NCI-H748 (cell line): ENCODE results near the gene ABLIM3.

Source experiments
- DNase-seq: peaks from one replicate; lab custom pipeline; 2025; ENCODE audit not compliant: unreplicated experiment; lab: John Stamatoyannopoulos, UW

Gene ABLIM3

DNA sequence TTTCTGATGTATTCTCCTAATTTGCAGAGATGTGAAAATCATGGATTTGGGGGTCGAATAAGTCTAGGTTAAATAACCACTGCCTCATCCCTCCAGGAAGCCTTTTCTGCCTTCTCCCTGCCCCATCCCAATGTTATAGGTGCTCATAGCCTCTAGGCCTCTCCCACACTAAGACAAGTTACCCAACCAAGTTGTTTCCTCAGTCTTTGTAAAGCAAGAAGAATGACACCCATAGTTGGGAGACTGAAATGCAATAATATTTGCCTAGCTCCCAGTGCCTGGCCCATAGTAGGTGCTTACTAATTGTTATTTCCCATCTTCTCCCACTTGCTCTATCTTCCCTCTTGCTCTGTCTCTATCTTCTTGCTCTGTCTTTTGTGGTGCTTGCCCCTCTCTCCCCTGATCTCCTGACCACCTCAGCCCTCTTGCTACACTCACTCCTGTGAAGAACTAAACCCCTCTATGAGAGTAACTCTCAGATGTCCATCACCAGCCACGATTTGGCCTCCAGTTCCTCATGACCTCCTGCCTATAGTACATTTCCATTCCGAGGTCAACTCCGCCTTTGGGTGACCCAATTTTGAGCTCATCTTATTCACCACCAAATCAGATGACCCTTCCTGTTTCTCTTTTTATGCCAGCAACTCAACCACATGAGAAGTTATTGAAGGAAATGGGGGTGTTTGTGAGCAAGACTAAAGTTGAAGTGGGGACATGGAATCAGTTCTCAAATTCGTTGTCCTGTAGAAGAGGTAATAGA is 137.3 kb downstream of the ABLIM3 start:
- no peak for DNase-seq

DNA sequence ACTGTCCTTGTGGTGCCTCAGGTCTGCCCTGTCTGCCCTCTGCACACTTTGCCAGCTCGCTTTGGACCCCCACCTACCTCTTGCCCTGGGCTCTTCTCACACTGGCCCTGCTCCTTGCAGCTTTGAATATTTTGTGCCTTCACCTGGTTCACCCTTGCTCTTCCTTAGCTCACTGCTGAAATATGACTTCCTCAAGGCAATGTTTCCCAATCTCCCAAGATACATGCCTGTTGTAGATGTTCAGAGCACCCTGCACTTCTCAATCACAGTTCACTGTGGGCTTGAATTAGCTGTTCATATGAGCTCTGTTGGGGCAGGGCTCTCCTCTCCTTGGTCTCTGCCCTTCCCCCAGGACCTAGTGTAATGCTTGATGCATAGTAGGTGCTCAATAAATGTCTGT is 138.4 kb downstream of the ABLIM3 start:
- no peak for DNase-seq

DNA sequence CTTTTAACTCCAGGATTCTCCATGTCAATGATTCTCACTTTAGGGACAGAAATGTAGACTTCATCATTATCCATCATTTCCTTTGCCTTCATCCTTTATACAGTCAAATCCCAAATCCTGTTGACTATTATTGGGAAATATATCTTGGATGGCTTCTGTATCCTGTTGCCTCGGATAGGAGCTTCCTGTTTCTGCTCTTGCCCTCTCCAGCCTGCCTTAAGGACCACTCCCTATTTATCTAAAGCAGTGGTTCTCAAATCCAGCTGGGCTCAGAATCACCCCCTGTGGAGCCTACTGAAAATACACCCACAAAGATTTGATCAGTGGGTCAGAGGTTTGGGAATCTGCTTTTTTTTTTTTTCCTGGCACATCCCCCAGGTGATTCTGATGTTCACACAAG is 138.8 kb downstream of the ABLIM3 start:
- peak; percentile 60 for DNase-seq

DNA sequence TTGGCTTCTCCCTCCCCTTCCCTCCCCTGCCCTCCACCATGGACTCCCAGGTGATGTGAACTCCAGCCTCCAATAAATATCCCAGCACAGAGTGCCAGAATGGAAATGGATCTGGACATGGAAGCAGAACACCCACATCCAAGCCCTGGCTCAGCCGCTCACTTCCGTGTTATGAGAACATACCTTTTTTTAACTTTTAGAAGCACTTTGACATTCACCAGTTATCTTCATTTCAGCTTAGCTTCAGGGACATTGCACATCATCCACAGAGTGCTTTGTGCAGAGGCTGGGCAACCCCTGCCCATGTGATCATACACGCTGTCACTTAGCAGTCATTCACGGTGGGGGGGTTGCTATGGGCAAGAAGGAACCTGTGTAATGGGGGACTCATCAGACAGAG is 139.5 kb downstream of the ABLIM3 start:
- DNase-seq, result no peak

DNA sequence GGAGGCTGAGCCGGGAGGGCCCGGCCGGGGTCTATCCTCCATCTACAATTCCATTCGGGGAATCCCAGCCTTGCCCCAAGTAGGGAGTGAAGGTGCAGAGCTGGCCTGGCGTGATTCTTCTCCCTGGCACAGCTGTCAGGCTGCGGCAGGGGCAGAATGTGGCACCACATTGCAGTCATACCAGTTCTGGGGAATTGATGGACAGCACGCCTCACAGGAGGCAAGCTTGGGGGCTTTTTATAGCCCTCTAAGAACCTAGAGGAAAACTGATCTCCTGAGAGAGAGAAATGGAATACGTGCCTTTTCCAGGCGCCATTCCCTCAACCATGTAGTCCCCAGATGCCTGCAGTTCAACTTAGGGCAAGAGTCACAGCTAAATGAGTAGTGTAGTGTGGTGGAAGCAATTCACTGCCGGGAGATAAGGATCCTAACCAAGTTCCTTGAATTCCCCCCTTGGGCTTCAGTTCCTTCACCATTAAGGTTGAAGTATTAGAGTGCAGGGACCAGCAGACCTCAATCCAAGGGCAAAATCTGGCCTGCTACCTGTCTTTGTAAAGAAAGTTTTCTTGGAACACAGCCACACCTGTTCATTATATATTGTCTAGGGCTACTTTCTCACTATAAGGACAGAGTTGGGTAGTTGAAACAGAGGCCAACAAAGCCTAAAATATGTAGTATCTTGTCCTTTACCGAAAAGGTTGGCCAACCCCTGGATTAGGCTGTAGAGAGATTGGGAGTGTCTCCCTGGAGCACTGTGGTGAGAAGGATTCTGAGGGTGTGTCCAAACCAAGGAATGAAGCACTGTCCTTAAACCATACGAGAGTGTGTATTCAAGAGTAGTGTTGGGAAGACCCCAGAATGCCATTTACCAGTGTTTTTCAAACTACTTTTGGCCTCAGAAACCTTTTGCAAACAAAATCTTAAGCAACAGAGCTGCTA is 141.0 kb downstream of the ABLIM3 start:
- no peak for DNase-seq

DNA sequence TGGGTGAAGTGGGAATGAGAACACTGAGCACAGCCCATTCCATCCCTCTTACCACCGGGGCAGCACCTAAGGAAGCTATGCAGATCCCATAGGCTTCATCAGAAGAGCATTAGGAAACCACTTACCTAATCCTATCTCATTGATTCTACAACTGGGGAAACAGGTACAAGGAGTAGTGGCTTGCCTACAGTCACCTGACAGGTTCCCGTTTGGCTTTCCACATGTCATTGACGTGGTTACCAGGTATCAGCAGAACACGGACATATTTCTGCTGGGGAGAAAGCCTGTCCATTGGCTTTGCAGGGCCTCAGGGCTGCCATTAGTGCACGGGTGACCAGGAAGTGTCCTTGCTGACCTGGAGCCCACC is 141.7 kb downstream of the ABLIM3 start:
- DNase-seq, result no peak

DNA sequence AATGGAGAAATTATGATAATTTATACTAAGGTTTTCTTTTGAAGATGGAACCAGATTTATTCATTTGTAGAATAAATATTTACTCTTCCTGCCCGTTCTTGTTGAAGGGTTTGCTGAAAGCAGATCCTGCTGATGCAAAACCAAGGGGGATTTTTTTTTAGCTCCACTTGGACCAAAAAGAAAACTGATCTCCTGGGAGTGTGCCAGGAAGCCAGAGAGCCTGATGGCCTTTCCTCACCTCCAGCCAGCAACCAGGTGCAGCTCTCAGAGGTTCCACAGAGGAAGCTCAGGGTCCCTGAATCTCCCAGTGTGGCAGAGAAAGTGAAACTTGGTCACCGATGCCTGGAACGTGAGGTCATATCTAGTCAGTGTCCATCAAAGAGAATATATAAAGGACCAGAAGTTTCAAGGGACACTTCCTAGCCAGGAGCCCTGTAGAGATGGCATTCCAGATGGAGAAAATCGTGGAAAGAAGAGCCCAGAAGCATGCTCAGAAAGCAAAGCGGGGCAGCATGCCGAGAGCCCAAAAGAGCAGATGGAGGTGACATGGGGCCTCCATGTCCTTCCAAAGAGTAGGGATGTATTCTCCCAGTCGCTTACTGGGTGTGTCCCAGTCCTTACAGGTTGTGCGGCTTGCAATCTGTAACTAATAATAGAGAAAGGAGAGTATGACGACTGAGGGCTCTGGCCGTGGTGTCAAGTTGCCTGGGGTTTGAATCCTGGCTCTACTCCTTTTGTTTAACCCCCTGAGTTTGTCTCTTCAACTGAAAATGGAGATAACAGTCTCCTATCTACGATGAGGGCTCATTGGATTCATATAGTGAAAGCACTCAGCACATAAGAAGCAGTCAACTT is 142.6 kb downstream of the ABLIM3 start:
- peak; percentile 68 for DNase-seq

DNA sequence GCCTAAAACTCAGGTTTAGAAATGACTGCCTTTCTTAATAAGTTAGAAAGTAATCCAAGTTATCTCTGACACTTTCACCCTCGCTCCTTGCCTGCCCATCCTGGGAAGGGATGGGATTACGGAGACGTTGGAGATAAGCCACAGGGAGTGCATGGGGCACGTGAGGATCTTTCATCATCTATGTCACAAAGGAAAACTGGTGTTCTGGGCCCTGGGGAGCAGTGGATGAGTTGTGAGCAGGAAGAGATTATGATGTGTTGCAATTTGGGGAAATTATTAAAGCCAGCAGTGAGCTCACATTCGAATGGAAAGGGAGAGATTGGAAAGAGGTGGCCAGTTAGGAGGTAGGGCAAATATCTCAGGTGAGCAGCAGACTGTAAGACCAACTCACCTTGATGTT is 143.2 kb downstream of the ABLIM3 start:
- DNase-seq, result no peak

DNA sequence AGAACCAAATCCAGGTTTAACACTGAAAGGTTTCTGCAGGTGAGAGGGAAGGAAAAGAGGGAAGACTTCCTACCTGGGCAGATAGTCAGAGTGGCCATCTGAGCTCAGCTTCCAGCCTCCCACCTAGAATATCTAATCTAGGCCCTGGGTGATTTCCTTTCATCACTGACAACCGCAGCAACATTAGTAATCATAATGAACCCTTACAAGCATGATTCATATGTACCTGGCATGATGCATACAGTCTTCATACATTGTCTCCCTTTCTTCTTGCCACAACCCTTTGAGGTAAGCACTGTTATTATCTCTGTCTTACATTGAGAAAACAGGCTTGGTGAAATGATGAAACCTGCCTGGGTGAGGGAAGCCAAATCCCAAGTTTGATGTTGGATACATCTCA is 143.9 kb downstream of the ABLIM3 start:
- DNase-seq, result no peak

DNA sequence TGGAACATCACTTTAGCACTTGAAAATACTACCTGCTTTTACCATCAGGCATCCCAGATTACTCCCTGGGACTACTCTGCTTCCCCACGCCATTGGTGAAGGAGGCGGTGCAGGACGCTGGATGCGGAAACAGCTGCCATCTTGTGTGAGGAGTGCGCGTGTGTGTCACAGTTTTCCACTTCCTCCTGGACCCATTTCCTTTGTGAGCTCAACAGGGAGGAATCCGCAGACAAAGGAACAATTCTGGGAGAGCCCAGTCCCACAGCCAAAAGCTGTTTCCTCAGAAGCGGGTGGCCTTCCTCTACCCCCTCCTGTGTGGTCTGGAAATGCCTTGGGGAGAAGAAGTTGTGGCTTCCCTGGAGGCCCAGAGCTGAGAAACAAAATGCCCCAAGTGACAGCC is 147.1 kb downstream of the ABLIM3 start:
- no peak for DNase-seq

DNA sequence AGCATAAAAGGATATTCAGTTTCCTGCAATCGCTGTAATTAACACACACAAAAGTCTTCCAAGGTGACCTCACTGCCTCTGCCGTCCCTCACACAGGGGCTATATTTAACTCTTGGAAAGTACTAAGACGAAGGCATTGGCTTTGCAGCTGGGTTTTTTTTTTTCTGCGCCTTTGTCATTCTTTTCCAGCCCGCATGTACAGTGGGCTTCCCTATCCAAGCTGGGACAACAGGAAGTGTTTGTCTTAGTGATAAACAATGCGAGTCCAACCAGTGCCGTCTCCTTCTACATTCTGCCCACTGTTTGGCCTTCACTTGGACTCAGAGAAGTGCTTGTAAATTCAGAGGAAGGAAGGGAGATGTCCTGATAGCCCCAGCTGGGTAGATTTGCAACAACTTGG is 148.0 kb downstream of the ABLIM3 start:
- no peak for DNase-seq

DNA sequence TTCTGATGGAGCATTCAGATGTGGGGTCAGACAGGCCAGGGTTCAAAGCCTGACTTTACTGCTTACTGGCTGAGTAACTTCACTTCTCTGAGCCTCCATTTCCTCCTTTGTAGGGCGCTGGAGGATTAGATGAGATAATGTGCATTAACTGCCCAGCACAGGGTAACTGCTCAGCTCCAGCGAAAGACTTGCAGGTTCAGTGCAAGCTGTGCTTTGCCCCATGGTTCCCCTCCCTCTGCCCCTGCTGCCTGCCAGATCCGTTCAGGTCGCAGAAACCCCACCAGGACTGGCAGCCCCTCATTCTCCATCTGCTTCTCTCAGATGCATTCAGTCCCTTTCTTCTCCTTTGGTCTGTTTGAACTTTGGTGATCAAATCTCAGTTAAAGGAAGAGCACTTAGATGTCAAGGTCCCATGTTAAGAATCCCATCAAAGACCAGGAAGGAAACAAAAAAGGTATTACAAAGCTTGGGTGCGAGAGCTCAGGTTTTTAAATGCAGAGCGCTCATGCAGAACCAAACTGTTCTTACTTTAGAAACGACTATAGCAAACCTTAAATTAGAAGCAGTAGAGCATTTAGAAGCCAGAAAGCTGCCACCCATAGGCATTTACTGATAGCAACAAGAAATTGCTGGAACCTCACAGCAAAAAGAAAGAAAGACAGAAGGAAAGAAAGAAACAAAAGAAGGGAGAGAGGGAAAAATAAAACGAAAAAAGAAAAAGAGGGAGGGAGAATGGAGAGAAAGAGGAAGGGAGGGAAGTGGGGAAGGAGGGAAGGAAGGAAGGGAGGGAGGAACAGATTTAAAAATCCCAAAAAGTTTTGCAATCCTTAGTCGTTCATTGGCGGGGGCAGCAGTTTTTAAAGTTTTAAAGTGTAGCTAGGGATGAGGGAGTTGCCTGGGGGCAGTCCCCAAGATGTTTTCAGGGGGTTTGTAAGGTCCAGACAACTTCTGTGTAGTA is 153.9 kb downstream of the ABLIM3 start:
- no peak for DNase-seq

DNA sequence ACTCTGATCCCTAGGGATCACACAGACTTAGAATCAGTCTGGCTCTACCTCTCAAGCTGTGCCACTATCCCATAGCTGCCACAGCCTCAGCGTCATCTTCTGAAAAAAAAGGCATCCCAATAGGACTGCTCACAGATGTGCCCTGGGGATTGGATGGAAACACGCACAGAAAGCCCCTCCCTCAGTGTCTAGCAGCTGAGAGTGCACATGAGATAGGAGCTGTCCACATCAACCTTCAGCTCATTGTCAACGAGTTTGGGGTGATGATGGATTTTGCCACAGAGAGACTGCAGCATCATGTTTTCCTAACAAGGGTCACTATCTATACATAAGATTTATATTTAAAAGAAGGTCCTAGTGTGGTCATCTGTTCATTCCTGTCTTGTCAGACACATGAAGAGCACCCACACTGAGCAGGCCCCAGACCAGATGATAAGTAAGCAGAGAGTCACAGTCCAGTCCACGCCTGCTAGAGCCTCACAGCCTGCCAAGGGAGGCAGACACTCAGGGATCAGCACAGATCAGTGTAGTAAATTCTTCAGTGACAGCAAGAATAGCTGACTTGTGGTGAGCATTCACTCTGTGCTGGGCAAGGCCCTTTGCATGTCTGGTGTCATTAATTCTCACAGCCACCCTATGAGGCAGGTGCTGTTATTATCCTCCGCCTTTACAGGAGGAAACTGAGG is 156.2 kb downstream of the ABLIM3 start:
- DNase-seq, result no peak

DNA sequence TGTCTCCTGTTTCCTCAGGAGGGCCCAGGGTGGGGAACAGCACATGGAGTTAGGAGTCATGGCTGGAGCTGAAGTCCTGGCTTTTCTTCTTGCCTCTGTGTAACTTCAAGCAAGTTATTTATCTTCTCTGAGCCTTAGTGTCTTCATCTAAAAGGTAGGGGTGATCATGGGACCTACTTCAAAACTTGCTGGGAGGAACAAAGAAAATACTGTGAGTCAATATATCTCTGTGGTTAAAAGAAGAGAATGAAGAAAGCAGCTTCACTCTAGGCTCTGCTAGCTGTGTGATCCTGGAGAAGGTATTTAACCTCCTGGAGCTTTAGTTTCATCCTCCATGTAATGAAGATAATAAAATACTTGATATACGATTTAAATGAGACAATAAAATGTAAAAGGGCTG is 156.9 kb downstream of the ABLIM3 start:
- no peak for DNase-seq

DNA sequence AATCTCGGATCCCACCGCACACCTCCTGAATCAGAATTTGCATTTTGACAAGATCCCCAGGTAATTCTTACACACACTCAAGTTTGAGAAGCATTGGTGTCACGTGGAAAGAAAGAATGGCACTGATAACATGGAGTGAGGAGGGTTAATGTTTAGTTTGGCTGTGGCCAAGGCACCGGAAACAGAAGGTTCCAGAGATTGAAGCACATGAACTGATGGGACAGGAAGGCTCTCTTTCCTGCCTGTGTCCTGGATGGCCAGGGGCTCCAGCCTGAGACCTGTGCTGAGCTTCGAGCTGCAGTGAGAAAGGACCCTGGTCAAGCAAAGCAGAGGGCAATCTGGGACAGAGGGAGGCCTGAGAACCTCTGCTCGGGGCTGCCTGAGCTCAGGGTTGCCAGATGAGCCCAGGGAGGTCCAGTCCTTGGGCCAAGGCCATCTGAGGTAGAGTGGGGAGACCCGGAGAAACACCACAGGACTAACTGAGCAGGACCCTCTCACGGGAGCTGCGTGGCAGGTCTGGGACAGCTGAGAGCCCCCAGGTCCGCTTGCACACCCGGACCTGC is 157.6 kb downstream of the ABLIM3 start:
- no peak for DNase-seq

DNA sequence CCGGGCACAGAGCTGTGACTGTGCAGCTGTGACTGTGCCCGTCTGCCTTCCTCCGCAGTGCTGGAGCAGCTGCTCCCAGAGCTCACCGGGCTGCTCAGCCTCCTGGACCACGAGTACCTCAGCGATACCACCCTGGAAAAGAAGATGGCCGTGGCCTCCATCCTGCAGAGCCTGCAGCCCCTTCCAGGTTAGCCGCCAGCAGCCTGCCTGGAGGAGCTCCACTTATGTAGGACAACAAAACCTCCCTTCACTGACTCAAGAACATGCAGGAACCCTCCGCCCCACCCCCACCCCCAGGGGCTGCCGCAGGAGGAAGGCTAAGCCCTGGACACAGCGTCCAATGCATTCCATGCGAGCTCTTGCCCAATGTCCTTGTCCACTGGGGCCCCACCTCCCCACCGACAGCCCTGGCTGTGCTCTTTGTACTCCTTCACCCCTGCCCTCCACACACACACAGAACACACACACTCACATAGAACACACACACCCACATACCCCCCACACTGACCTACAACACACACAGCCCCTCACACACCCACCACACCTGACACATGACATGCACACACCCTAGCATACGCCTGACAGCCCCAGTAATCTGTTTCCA is 158.3 kb downstream of the ABLIM3 start:
- no peak for DNase-seq

DNA sequence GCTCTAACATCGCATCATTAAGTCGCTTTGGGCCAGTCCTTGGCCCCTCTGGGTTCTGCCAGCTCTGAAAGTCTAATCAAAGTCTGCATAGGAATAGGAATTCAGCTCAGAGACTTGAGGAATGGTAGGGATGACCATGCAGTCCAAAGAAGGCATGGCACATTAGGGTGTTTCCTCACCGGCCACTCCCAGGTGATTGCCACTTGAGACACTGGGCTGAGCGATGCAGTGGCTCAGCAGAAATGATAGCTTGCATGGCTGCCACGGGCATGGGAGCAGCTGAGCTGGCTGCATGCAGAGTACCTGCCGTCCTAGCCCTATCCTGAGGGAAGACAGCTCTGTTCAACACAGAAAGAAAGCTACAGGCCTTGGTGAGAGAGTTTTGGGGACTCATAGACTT is 159.1 kb downstream of the ABLIM3 start:
- DNase-seq, result no peak

DNA sequence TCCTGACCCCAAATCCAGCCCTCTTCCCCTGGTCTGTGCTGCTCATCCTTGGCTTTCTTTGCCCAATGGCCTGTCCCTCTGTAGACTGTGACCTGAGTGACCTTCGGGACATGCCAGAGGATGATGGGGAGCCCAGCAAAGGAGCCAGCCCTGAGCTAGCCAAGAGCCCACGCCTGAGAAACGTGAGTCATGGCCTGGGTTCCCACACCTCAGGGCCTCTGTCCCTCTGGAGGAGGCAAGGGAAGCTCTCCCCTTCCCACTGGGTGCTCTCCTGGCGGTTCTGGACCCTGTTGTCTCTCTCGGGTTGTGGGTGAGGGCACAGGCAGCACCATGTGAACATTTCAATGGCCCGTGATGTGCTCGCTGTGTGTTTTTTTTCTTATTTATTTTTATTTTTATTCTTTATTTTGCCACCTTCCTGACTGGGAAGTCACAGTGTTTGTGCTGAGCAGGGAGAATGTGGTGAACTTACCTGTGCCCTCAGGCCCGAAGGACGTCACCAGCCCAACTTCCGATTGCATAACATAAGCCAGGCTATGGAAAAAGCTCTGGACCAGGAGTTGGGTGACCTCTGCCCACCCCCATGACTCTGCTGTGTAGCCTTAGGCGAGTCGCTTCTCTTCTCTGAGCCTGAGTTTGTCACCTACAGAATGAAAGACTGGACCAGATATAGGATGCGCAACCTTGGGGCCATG is 159.9 kb downstream of the ABLIM3 start:
- no peak for DNase-seq
